GM12878 (cell line): ENCODE data around the gene CLEC4D. TPM values are rescaled to one million over a fixed set of nuclear protein-coding genes. Genes with fewer than 3 reads are reported as not detected.

Source experiments
- ATAC-seq: fragments of 200-7000 bp; cut with Tn5 transposase; 3 replicates; pipeline ENCODE4 v1.9.1; 2020; ENCODE audit warnings: mild to moderate bottlenecking, moderate library complexity
- BruUV-seq: library from RNA; stranded (reverse); fragments of 400-500 nt; replicated peaks from 2 replicates; lab custom pipeline; 2021; lab: Mats Ljungman, UMichigan
- CTCF ChIA-PET: fragments of 300-600 bp; sonication (Branson Sonifier 250); formaldehyde crosslinking; extraction: SDS; loops from one replicate; lab custom pipeline; 2021; ENCODE audit warnings: inconsistent platforms; lab: Yijun Ruan, JAX
- POLR2A ChIA-PET: fragments of 350-600 bp; formaldehyde crosslinking; extraction: SDS; loops from one replicate; lab custom pipeline; 2021; ENCODE audit warnings: inconsistent platforms; lab: Charles Lee
- RAD21 ChIA-PET: fragments of 300-600 bp; sonication (Branson Sonifier 250); formaldehyde crosslinking; loops from one replicate; lab custom pipeline; 2023; ENCODE audit warnings: antibody characterized with exemption; ENCODE audit not compliant: unreplicated experiment; lab: Charles Lee
- SMC1A ChIA-PET: fragments of 300-600 bp; sonication (Branson Sonifier 250); formaldehyde crosslinking; loops from one replicate; lab custom pipeline; 2023; ENCODE audit not compliant: unreplicated experiment, uncharacterized antibody; lab: Charles Lee
- DNase-seq: peaks from one replicate; pipeline ENCODE4 v3.0.0-alpha.2; 2011; ENCODE audit warnings: low read depth, low spot score
- FAIRE-seq: peaks from 3 replicates; lab custom pipeline; 2011; peaks lifted over from hg19 to GRCh38; lab: Jason Lieb, UNC
- H2AFZ ChIP-seq: 2 replicates; pipeline ENCODE4 v1.6.0; 2011; ENCODE audit warnings: low read depth, low read length, control low read depth; ENCODE audit not compliant: control insufficient read depth
- H3K27ac ChIP-seq: 2 replicates; pipeline ENCODE4 v1.5.1; 2011; ENCODE audit warnings: control low read depth; ENCODE audit not compliant: control insufficient read depth, insufficient read depth
- H3K27me3 ChIP-seq, 2 experiments: replicated peaks in 1 of 2; 2 replicates each; pipeline versions ENCODE4 v1.6.0 to v1.6.1; 2011; ENCODE audit warnings: low read length in 1 of 2; ENCODE audit not compliant: control insufficient read depth in 2 of 2, insufficient read depth in 2 of 2
- H3K36me3 ChIP-seq, 2 experiments: 2 replicates each; pipeline ENCODE4 v1.5.1; 2011; ENCODE audit warnings: low read length in 1 of 2; ENCODE audit not compliant: control insufficient read depth in 2 of 2, insufficient read depth in 2 of 2
- H3K4me1 ChIP-seq: 2 replicates; pipeline ENCODE4 v1.6.1; 2011; ENCODE audit warnings: mild to moderate bottlenecking, low read length, moderate library complexity, mixed read lengths; ENCODE audit not compliant: control insufficient read depth, insufficient read depth
- H3K4me2 ChIP-seq: 2 replicates; pipeline ENCODE4 v1.6.0; 2011; ENCODE audit warnings: control low read depth; ENCODE audit not compliant: control insufficient read depth, insufficient read depth
- H3K4me3 ChIP-seq: fragments of 200-600 bp; sonication (generic); 2 replicates; pipeline ENCODE4 v1.5.1; 2016
- H3K79me2 ChIP-seq: 2 replicates; pipeline ENCODE4 v1.6.0; 2011; ENCODE audit warnings: low read length; ENCODE audit not compliant: control insufficient read depth, insufficient read depth
- H3K9ac ChIP-seq: 2 replicates; pipeline ENCODE4 v1.8.0; 2011; ENCODE audit warnings: low read length, control low read depth, mixed read lengths; ENCODE audit not compliant: control insufficient read depth, insufficient read depth
- H3K9me3 ChIP-seq: replicated peaks from 3 replicates; pipeline ENCODE4 v1.5.1; 2011; ENCODE audit warnings: mild to moderate bottlenecking, low read length; ENCODE audit not compliant: control insufficient read depth, insufficient read depth
- H4K20me1 ChIP-seq: 2 replicates; pipeline ENCODE4 v1.6.0; 2011; ENCODE audit not compliant: control insufficient read depth, insufficient read depth
- BCLAF1 ChIP-seq: fragments of 450-650 bp; IDR thresholded peaks from 2 replicates; pipeline ENCODE4 v1.6.1; 2017; ENCODE audit warnings: antibody characterized with exemption, mild to moderate bottlenecking, moderate library complexity
- CREB1 ChIP-seq: IDR thresholded peaks from 2 replicates; pipeline ENCODE4 v1.6.1; 2012; ENCODE audit warnings: low read depth, mild to moderate bottlenecking, inconsistent platforms
- MTA2 ChIP-seq: fragments of 450-650 bp; IDR thresholded peaks from 2 replicates; pipeline ENCODE4 v1.6.1; 2016; ENCODE audit warnings: low read depth, mild to moderate bottlenecking, moderate library complexity
- RUNX3 ChIP-seq: IDR thresholded peaks from 2 replicates; pipeline ENCODE4 v1.6.1; 2012; ENCODE audit warnings: low read length, inconsistent platforms
- TCF12 ChIP-seq: IDR thresholded peaks from 2 replicates; pipeline ENCODE4 v1.6.1; 2011; ENCODE audit warnings: low read depth, mild to moderate bottlenecking, low read length
- TCF3 ChIP-seq: IDR thresholded peaks from 2 replicates; pipeline ENCODE4 v1.6.1; 2012; ENCODE audit warnings: low read depth, mild to moderate bottlenecking, low read length, borderline replicate concordance; ENCODE audit not compliant: insufficient read depth
- ZBTB4 ChIP-seq: fragments of 450-650 bp; formaldehyde crosslinking; IDR thresholded peaks from 2 replicates; pipeline ENCODE4 v1.4.0; 2022; ENCODE audit warnings: mild to moderate bottlenecking, moderate library complexity
- WGBS: methylation state at CpG from one replicate; pipeline ENCODE4 v1.1.6; 2016; ENCODE audit warnings: low lambda C conversion rate; ENCODE audit not compliant: insufficient replicate concordance, insufficient coverage; ENCODE audit errors: missing lambda C conversion rate; 5-methylcytosine and 5-hydroxymethylcytosine counted together
- in situ Hi-C: fragments of 300-500 bp; cut with MboI; formaldehyde crosslinking; loops from 9 replicates; pipeline ENCODE4 v1.14.3; 2018; ENCODE audit warnings: mixed read lengths
- intact Hi-C: fragments of 100-400 bp; cut with micrococcal nuclease; formaldehyde crosslinking; loops from one replicate; pipeline ENCODE4 v1.14.2; 2022; ENCODE audit not compliant: unreplicated experiment
- polyA plus RNA-seq, 11 experiments: library from polyadenylated mRNA; depleted of rRNA in 4 of 11; unstranded in 6 of 11; stranded (reverse) in 5 of 11; fragments of >200 nt; fragmentation: Nextera tagmentation in 4 of 11; fragmentation: Illumina TruSeq in 1 of 11; extraction: Ambion mirVana in 4 of 11; extraction: Trizol in 1 of 11; gene quantifications; 1 replicate in 1 of 11; 2 replicates in 10 of 11; pipeline versions ENCODE4 v1.2.1 to v1.2.3, GENCODE V29; 2011 to 2016; ENCODE audit warnings: inconsistent platforms in 2 of 11, missing spikeins in 2 of 11, low read depth in 1 of 11
- total RNA-seq, 4 experiments: library from RNA; depleted of rRNA in 3 of 4; stranded (reverse); fragments of >200 nt in 3 of 4; fragmentation: Illumina TruSeq in 1 of 4; extraction: Trizol in 1 of 4; gene quantifications; 2 replicates each; pipeline versions ENCODE4 v1.2.1 to v1.2.3, GENCODE V29; 2013 to 2021

The CLEC4D gene
- total and polyA plus RNA-seq, 10 of the 15 experiments (the other 5 are each of a cell fraction or from before 2014, with no cell fraction given) = not detected

GRCh38 chr12:8564656-8565055, 51.4 kb downstream of the CLEC4D start:
- CTCF ChIA-PET = interaction anchor here (1.4 to 2.3 kb wide), 2 partner anchors 20 to 45 kb away, joined by 5 to 8 read pairs; no protein-coding TSS in a partner anchor

More at GRCh38 chr12:8564656-8565055, 51.4 kb downstream of the CLEC4D start:
- SMC1A ChIA-PET = interaction anchor here (1.0 kb wide), 1 partner anchor 21 kb away, joined by 3 read pairs; no protein-coding TSS in a partner anchor
- FAIRE-seq = no peak
- no peak for ATAC-seq
- RAD21 ChIA-PET = no interaction called here
- POLR2A ChIA-PET = no interaction called here
- no peak overlapping the region for H3K27ac ChIP-seq
- BruUV-seq = no TSS peak
- no peak overlapping the region for H2AFZ ChIP-seq
- TF ChIP-seq BCLAF1 = no peak
- no peak for TF ChIP-seq MTA2
- TF ChIP-seq TCF3 = no peak
- no peak for TF ChIP-seq CREB1
- TF ChIP-seq RUNX3 = no peak
- TF ChIP-seq TCF12 = no peak
- TF ChIP-seq ZBTB4 = no peak
- H3K79me2 ChIP-seq = no peaks in the 10 kb centered on the region
- intact Hi-C loops (no loop called here), in situ Hi-C loops (no loop called here)
- no peak overlapping the region for H3K4me2 ChIP-seq
- no peaks in the 10 kb centered on the region for H3K27me3 ChIP-seq
- H3K4me3 ChIP-seq = no peak overlapping the region
- peaks cover 4% of the 10 kb centered on the region; the same call in 2 of the 3 replicates for H3K9me3 ChIP-seq
- no peak overlapping the region for H3K9ac ChIP-seq
- 76% methylated on average over 22 of the region's 22 CpGs for WGBS
- H3K36me3 ChIP-seq = no peaks in the 10 kb centered on the region
- no peak for DNase-seq
- H4K20me1 ChIP-seq = no peaks in the 10 kb centered on the region
- H3K4me1 ChIP-seq = no peaks in the 10 kb centered on the region
